ENCODE results near the gene GLRA1.

DNA sequence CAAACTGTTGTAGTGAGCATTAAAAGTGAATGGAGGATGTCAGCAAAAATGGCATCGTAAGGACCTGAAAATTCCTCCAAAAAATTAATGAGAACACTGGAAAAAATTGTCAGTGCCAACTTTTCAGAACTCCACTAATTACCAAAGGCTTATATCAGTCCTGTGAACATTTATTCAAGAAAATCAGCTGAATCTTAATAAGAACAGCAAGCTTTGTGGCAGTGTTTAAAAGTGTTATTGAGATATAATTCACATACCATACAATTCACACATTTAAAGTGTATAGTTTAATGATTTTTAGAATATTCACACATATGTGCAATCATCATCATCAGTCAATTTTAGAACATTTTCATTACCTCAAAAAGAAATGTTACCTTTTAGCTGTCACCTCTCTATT is 95.3 kb downstream of the GLRA1 start:
- no peak for TF ChIP-seq CTCF (IDR thresholded peaks at IDR 0.05)
- no peak for TF ChIP-seq POLR2AphosphoS5 (IDR thresholded peaks at IDR 0.05)
- no peak for TF ChIP-seq POLR2A (IDR thresholded peaks at IDR 0.05)

All from prostate gland (tissue), 2 donors.